WERI-Rb-1 (cell line): ENCODE measurements around the gene PSMA2.
A peak's percentile ranks its signal among the peaks of the same experiment; 100 is the strongest.

Source experiments
- DNase-seq: peaks from one replicate; pipeline ENCODE4 v3.0.0-alpha.2; 2020
- H3K27ac ChIP-seq: fragments of 250-450 bp; sonication (Bioruptor Pico); 2 replicates; pipeline ENCODE4 v1.5.1; 2020; ENCODE audit warnings: mild to moderate bottlenecking, moderate library complexity
- H3K27me3 ChIP-seq: fragments of 250-450 bp; sonication (Bioruptor Pico); 2 replicates; pipeline ENCODE4 v1.5.1; 2021; ENCODE audit warnings: mild to moderate bottlenecking, low read depth, moderate library complexity; ENCODE audit not compliant: insufficient read depth, severe bottlenecking
- H3K36me3 ChIP-seq: fragments of 250-450 bp; sonication (Bioruptor Pico); 2 replicates; pipeline ENCODE4 v1.5.1; 2020; ENCODE audit warnings: mild to moderate bottlenecking, moderate library complexity
- H3K4me3 ChIP-seq: 2 replicates; pipeline ENCODE4 v1.5.1; 2011; ENCODE audit warnings: low read depth, mild to moderate bottlenecking, control low read depth, low read length
- H3K9me3 ChIP-seq: fragments of 250-450 bp; sonication (Bioruptor Pico); 2 replicates; pipeline ENCODE4 v1.5.1; 2021; ENCODE audit warnings: mild to moderate bottlenecking, moderate library complexity; ENCODE audit not compliant: severe bottlenecking
- CTCF ChIP-seq: IDR thresholded peaks from 2 replicates; pipeline ENCODE4 v1.5.1; 2011; ENCODE audit warnings: low read depth, mild to moderate bottlenecking, control low read depth, inconsistent platforms, low read length

Gene PSMA2

GRCh38 chr7:42961170-42961569 lies 29.2 kb upstream of the PSMA2 start:
- no peak for TF ChIP-seq CTCF
- H3K36me3 ChIP-seq = no peaks in the 10 kb centered on the region
- H3K27ac ChIP-seq = no peak overlapping the region
- no peak overlapping the region for H3K4me3 ChIP-seq
- DNase-seq = peak; percentile 40
- peaks cover 2% of the 10 kb centered on the region for H3K9me3 ChIP-seq
- no peaks in the 10 kb centered on the region for H3K27me3 ChIP-seq

GRCh38 chr7:42960762-42961161 lies 28.8 kb upstream of the PSMA2 start:
- Histone ChIP-seq H3K27ac (no peak overlapping the region), H3K27me3 (no peaks in the 10 kb centered on the region), H3K36me3 (no peaks in the 10 kb centered on the region), H3K4me3 (no peak overlapping the region), H3K9me3 (peaks cover 2% of the 10 kb centered on the region)
- no peak for TF ChIP-seq CTCF
- DNase-seq = no peak

GRCh38 chr7:42959549-42959948 lies 27.6 kb upstream of the PSMA2 start:
- no peak overlapping the region for H3K27ac ChIP-seq
- no peaks in the 10 kb centered on the region for H3K36me3 ChIP-seq
- no peak for TF ChIP-seq CTCF
- peaks cover 2% of the 10 kb centered on the region for H3K9me3 ChIP-seq
- no peak overlapping the region for H3K4me3 ChIP-seq
- no peak for DNase-seq
- no peaks in the 10 kb centered on the region for H3K27me3 ChIP-seq

GRCh38 chr7:42956062-42956461 lies 24.1 kb upstream of the PSMA2 start:
- no peak for DNase-seq
- TF ChIP-seq CTCF = no peak
- peaks cover 2% of the 10 kb centered on the region for H3K9me3 ChIP-seq

GRCh38 chr7:42953994-42954393 lies 22.0 kb upstream of the PSMA2 start:
- no peak for DNase-seq
- Histone ChIP-seq H3K4me3 (no peak overlapping the region), H3K27me3 (no peaks in the 10 kb centered on the region), H3K36me3 (no peaks in the 10 kb centered on the region), H3K9me3 (no peaks in the 10 kb centered on the region), H3K27ac (no peak overlapping the region)
- TF ChIP-seq CTCF = no peak

More at GRCh38 chr7:42956062-42956461, 24.1 kb upstream of the PSMA2 start:
- Histone ChIP-seq H3K27ac (no peak overlapping the region), H3K4me3 (no peak overlapping the region), H3K27me3 (no peaks in the 10 kb centered on the region), H3K36me3 (no peaks in the 10 kb centered on the region)

GRCh38 chr7:42952328-42952727 lies 20.4 kb upstream of the PSMA2 start:
- Histone ChIP-seq H3K36me3 (no peaks in the 10 kb centered on the region), H3K4me3 (no peak overlapping the region), H3K9me3 (no peaks in the 10 kb centered on the region), H3K27ac (no peak overlapping the region), H3K27me3 (no peaks in the 10 kb centered on the region)
- no peak for DNase-seq
- TF ChIP-seq CTCF = no peak
